Esophagus (tissue), 2 donors: ENCODE measurements around the gene BAIAP2L1. TPM values are rescaled to one million over a fixed set of nuclear protein-coding genes. Genes with fewer than 3 reads are reported as not detected.
"Not testable (repeated sequence)": the region's sequence is repeated elsewhere in the genome, so short reads cannot be mapped to it uniquely, and the experiment has no call there.

Experiments used
- H3K27ac ChIP-seq, 2 donors: one replicate each; pipeline ENCODE4 v1.5.1; 2013; ENCODE audit warnings: low read depth in 2 of 2, mild to moderate bottlenecking in 2 of 2, inconsistent platforms in 1 of 2, low read length in 1 of 2, moderate library complexity in 1 of 2
- H3K27me3 ChIP-seq, 2 donors: one replicate each; pipeline ENCODE4 v1.6.1; 2013; ENCODE audit warnings: low read length in 2 of 2, control low read depth in 1 of 2, mild to moderate bottlenecking in 1 of 2; ENCODE audit not compliant: insufficient read depth in 2 of 2, control insufficient read depth in 1 of 2
- H3K36me3 ChIP-seq, 2 donors: one replicate each; pipeline ENCODE4 v1.6.1; 2013; ENCODE audit warnings: low read length in 1 of 2; ENCODE audit not compliant: control insufficient read depth in 2 of 2, insufficient read depth in 2 of 2
- H3K4me1 ChIP-seq, 2 donors: one replicate each; pipeline ENCODE4 v1.6.1; 2013; ENCODE audit warnings: low read length in 1 of 2; ENCODE audit not compliant: control insufficient read depth in 2 of 2, insufficient read depth in 2 of 2
- H3K4me3 ChIP-seq, 2 donors: one replicate each; pipeline ENCODE4 v1.5.1; 2013; ENCODE audit warnings: low read length in 2 of 2, mild to moderate bottlenecking in 2 of 2, low read depth in 1 of 2, moderate library complexity in 1 of 2
- H3K9me3 ChIP-seq, 2 donors: one replicate each; pipeline ENCODE4 v1.6.1; 2013; ENCODE audit warnings: mild to moderate bottlenecking in 2 of 2, low read depth in 1 of 2, low read length in 1 of 2, moderate library complexity in 1 of 2; ENCODE audit not compliant: control insufficient read depth in 2 of 2, insufficient read depth in 1 of 2
- WGBS, 2 donors: extraction: QIAGEN DNeasy Blood & Tissue Kit; methylation state at CpG; one replicate each; pipeline ENCODE4 v1.1.7; 2013; 5-methylcytosine and 5-hydroxymethylcytosine counted together
- polyA plus RNA-seq, 2 donors: library from polyadenylated mRNA; stranded (reverse); fragments of 200-250 nt; gene quantifications; one replicate each; pipeline ENCODE4 v1.2.3, GENCODE V29; 2013
- donor health status: healthy with polysubstance abuse.
- donor health status: Bipolar disorder and iron deficiency.

The BAIAP2L1 gene
- polyA plus RNA-seq, 2 donors: 20.0 to 23.1 TPM

- Histone ChIP-seq H3K27ac (peak overlapping the region in 1 of 2 donors; percentile 45), H3K4me1 (peaks cover 4 to 14% of the 10 kb centered on the region in 2 donors)
- H3K4me3 ChIP-seq, H3K9me3 ChIP-seq, H3K27me3 ChIP-seq, H3K36me3 ChIP-seq: not testable (repeated sequence)
- WGBS, 2 donors: 87 to 90% methylated on average over 5 of the region's 5 CpGs
These were observed 18.4 kb upstream of the BAIAP2L1 start for GRCh38 chr7:98419316-98419691.

- WGBS, 2 donors: 47 to 48% methylated on average over 7 of the region's 7 CpGs
- no peak overlapping the region for H3K4me3 ChIP-seq
- H3K9me3 ChIP-seq: no peaks in the 10 kb centered on the region
- H3K27me3 ChIP-seq: no peaks in the 10 kb centered on the region
- H3K4me1 ChIP-seq: peaks cover 4 to 14% of the 10 kb centered on the region in 2 donors
- peak overlapping the region in 1 of 2 donors; percentile 45 for H3K27ac ChIP-seq
- H3K36me3 ChIP-seq: no peaks in the 10 kb centered on the region
These were observed 17.9 kb upstream of the BAIAP2L1 start for GRCh38 chr7:98418636-98419315.

GRCh38 chr7:98418271-98418635, 17.4 kb upstream of the BAIAP2L1 start:
- WGBS, 2 donors: 88 to 92% methylated on average over 7 of the region's 7 CpGs
- no peaks in the 10 kb centered on the region for H3K27me3 ChIP-seq
- no peak overlapping the region for H3K4me3 ChIP-seq
- H3K9me3 ChIP-seq: no peaks in the 10 kb centered on the region
- H3K4me1 ChIP-seq: peaks cover 4 to 14% of the 10 kb centered on the region in 2 donors
- no peaks in the 10 kb centered on the region for H3K36me3 ChIP-seq
- H3K27ac ChIP-seq: no peak overlapping the region

- 61 to 67% methylated on average over 12 of the region's 12 CpGs for WGBS, 2 donors
- H3K9me3 ChIP-seq, H3K27me3 ChIP-seq, H3K27ac ChIP-seq, H3K36me3 ChIP-seq, H3K4me3 ChIP-seq: not testable (repeated sequence)
- peaks cover 4 to 14% of the 10 kb centered on the region in 2 donors for H3K4me1 ChIP-seq
These were observed 16.8 kb upstream of the BAIAP2L1 start for GRCh38 chr7:98417604-98418270.

- Histone ChIP-seq H3K36me3 (no peaks in the 10 kb centered on the region), H3K4me1 (peaks cover 0 to 11% of the 10 kb centered on the region in 2 donors), H3K9me3 (no peaks in the 10 kb centered on the region), H3K27me3 (no peaks in the 10 kb centered on the region), H3K27ac (no peak overlapping the region), H3K4me3 (no peak overlapping the region)
- WGBS, 2 donors: 91 to 93% methylated on average over 6 of the region's 6 CpGs
These were observed 13.5 kb upstream of the BAIAP2L1 start for GRCh38 chr7:98414205-98414900.

- H3K9me3 ChIP-seq, H3K36me3 ChIP-seq, H3K27me3 ChIP-seq, H3K4me3 ChIP-seq, H3K27ac ChIP-seq, H3K4me1 ChIP-seq: not testable (repeated sequence)
- WGBS, 2 donors: 89 to 91% methylated on average over 6 of the region's 6 CpGs
These were observed 12.8 kb upstream of the BAIAP2L1 start for GRCh38 chr7:98413655-98414054.

GRCh38 chr7:98409843-98410242, 9.0 kb upstream of the BAIAP2L1 start:
- Histone ChIP-seq H3K4me3 (no peak overlapping the region), H3K36me3 (no peaks in the 10 kb centered on the region), H3K9me3 (no peaks in the 10 kb centered on the region), H3K27ac (no peak overlapping the region), H3K4me1 (no peaks in the 10 kb centered on the region), H3K27me3 (no peaks in the 10 kb centered on the region)
- 69 to 84% methylated on average over 3 of the region's 3 CpGs for WGBS, 2 donors

GRCh38 chr7:98408146-98408545, 7.3 kb upstream of the BAIAP2L1 start:
- not testable (repeated sequence) for H3K27me3 ChIP-seq, H3K4me1 ChIP-seq, H3K9me3 ChIP-seq, H3K4me3 ChIP-seq, H3K36me3 ChIP-seq, H3K27ac ChIP-seq
- WGBS, 2 donors: 94 to 95% methylated on average over 7 of the region's 7 CpGs

GRCh38 chr7:98406827-98407226, 5.9 kb upstream of the BAIAP2L1 start:
- 88 to 90% methylated on average over 9 of the region's 9 CpGs for WGBS, 2 donors
- Histone ChIP-seq H3K4me1 (no peaks in the 10 kb centered on the region), H3K27me3 (no peaks in the 10 kb centered on the region), H3K4me3 (no peak overlapping the region), H3K27ac (no peak overlapping the region), H3K9me3 (no peaks in the 10 kb centered on the region), H3K36me3 (no peaks in the 10 kb centered on the region)
